K562 (cell line): ENCODE results near the gene EIF3I.

ENCODE experiments used
- FOXM1 ChIP-seq, 2 experiments: fragments of 450-650 bp in 1 of 2; sonication (generic) in 1 of 2; formaldehyde crosslinking in 1 of 2; IDR thresholded peaks; 2 replicates each; pipeline versions ENCODE4 v1.6.1 to v1.9.0; 2017 to 2022; ENCODE audit warnings: low read depth in 2 of 2, mild to moderate bottlenecking in 2 of 2, missing genetic modification reagents in 1 of 2, moderate library complexity in 1 of 2
- IRF2 ChIP-seq: sonication (generic); formaldehyde crosslinking; IDR thresholded peaks from 2 replicates; pipeline ENCODE4 v1.8.1; 2022; ENCODE audit warnings: mild to moderate bottlenecking, missing genetic modification reagents
- PTBP1 ChIP-seq: fragments of 200-400 bp; formaldehyde crosslinking; IDR thresholded peaks from 2 replicates; pipeline ENCODE4 v1.6.1; 2017; ENCODE audit warnings: low read depth, low read length
- TCFL5 ChIP-seq: fragments of 250-450 bp; sonication (Bioruptor Pico); conservative IDR thresholded peaks from 2 replicates; pipeline ENCODE4 v1.6.1; 2021; ENCODE audit warnings: mild to moderate bottlenecking, moderate library complexity, matching md5 sums
- ZZZ3 ChIP-seq: fragments of 450-650 bp; IDR thresholded peaks from 2 replicates; pipeline ENCODE4 v1.6.1; 2016; ENCODE audit warnings: antibody characterized with exemption, mild to moderate bottlenecking, moderate library complexity
- TF ChIP-seq, protein P1 (sequence below), 3 experiments: IDR thresholded peaks in 2 of 3; conservative IDR thresholded peaks in 1 of 3; 2 replicates each; pipeline ENCODE4 v1.5.1; 2011 to 2012; ENCODE audit warnings: low read length in 3 of 3, mild to moderate bottlenecking in 3 of 3, control low read depth in 2 of 3, improper control_type of control experiment in 1 of 3, inconsistent platforms in 1 of 3, low read depth in 1 of 3, mixed read lengths in 1 of 3, moderate library complexity in 1 of 3; ENCODE audit not compliant: insufficient read depth in 2 of 3

DNA sequence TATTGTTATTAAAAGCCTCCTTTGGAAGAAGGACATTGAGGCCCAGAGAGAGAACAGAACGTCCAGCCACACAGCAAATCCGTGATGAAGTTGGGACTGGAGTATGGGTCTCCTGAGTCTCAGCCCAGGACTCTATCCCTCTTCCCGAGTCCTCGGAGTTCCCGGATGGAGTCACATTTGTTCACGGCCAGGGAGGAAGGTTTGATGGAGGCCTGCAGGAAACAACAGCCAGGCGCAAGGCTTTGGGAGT, 43.1 kb upstream of the EIF3I start:
- TF ChIP-seq PTBP1 (no peak), IRF2 (CRISPR knock-in tag) (no peak), FOXM1 (IDR thresholded peaks at IDR 0.05; ENCODE audit: low read depth) (no peak), FOXM1 (CRISPR knock-in tag; IDR thresholded peaks at IDR 0.05; ENCODE audit: low read depth) (no peak), ZZZ3 (no peak), TCFL5 (CRISPR knock-in tag) (no peak)
- TF ChIP-seq, protein P1, sequence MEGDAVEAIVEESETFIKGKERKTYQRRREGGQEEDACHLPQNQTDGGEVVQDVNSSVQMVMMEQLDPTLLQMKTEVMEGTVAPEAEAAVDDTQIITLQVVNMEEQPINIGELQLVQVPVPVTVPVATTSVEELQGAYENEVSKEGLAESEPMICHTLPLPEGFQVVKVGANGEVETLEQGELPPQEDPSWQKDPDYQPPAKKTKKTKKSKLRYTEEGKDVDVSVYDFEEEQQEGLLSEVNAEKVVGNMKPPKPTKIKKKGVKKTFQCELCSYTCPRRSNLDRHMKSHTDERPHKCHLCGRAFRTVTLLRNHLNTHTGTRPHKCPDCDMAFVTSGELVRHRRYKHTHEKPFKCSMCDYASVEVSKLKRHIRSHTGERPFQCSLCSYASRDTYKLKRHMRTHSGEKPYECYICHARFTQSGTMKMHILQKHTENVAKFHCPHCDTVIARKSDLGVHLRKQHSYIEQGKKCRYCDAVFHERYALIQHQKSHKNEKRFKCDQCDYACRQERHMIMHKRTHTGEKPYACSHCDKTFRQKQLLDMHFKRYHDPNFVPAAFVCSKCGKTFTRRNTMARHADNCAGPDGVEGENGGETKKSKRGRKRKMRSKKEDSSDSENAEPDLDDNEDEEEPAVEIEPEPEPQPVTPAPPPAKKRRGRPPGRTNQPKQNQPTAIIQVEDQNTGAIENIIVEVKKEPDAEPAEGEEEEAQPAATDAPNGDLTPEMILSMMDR (IDR thresholded peaks at IDR 0.05 in 2 of 3, conservative IDR thresholded peaks at IDR 0.05 in 1 of 3; ENCODE audit: insufficient read depth in 2 of 3, low read depth in 1 of 3, low read length in 3 of 3) = no peak
